K562 (cell line): ENCODE measurements around the gene ALG12. TPM values are rescaled to one million over a fixed set of nuclear protein-coding genes. Genes with fewer than 3 reads are reported as not detected.

ENCODE experiments used
- ASH1L ChIP-seq: fragments of 450-650 bp; IDR thresholded peaks from 2 replicates; pipeline ENCODE4 v1.6.1; 2018; ENCODE audit warnings: borderline replicate concordance, mild to moderate bottlenecking, low read depth; ENCODE audit not compliant: partially characterized antibody
- CREB3 ChIP-seq: fragments of 450-650 bp; conservative IDR thresholded peaks from 2 replicates; pipeline ENCODE4 v1.6.1; 2016; ENCODE audit warnings: missing genetic modification characterization, low read depth, mild to moderate bottlenecking, missing compliant biosample characterization, moderate library complexity
- E2F6 ChIP-seq, 2 experiments: IDR thresholded peaks; 2 replicates each; pipeline ENCODE4 v1.6.1; 2011; ENCODE audit warnings: borderline replicate concordance in 1 of 2, control low read depth in 1 of 2, low read depth in 1 of 2, low read length in 1 of 2, mild to moderate bottlenecking in 1 of 2, mixed read lengths in 1 of 2, moderate library complexity in 1 of 2; ENCODE audit not compliant: insufficient read depth in 1 of 2, insufficient read length in 1 of 2, poor library complexity in 1 of 2, severe bottlenecking in 1 of 2; ENCODE audit errors: extremely low read depth in 1 of 2
- FOXK2 ChIP-seq, 2 experiments: fragments of 450-650 bp; IDR thresholded peaks in 1 of 2; conservative IDR thresholded peaks in 1 of 2; 2 replicates each; pipeline ENCODE4 v1.6.1; 2016; ENCODE audit warnings: low read depth in 2 of 2, mild to moderate bottlenecking in 1 of 2
- MCM3 ChIP-seq: fragments of 450-650 bp; IDR thresholded peaks from 2 replicates; pipeline ENCODE4 v1.6.1; 2016
- NFYB ChIP-seq: IDR thresholded peaks from 2 replicates; pipeline ENCODE4 v1.6.1; 2011; ENCODE audit warnings: mild to moderate bottlenecking, moderate library complexity; ENCODE audit not compliant: insufficient read length; ENCODE audit errors: extremely low read depth
- PPARD ChIP-seq: fragments of 250-450 bp; sonication (Bioruptor Pico); IDR thresholded peaks from 2 replicates; pipeline ENCODE4 v1.8.0; 2022; ENCODE audit warnings: inconsistent platforms, mild to moderate bottlenecking, moderate library complexity
- PTBP1 ChIP-seq: fragments of 200-400 bp; formaldehyde crosslinking; IDR thresholded peaks from 2 replicates; pipeline ENCODE4 v1.6.1; 2017; ENCODE audit warnings: low read depth, low read length
- SMARCB1 ChIP-seq: IDR thresholded peaks from 2 replicates; pipeline ENCODE4 v1.6.1; 2011; ENCODE audit warnings: improper control_type of control experiment, low read depth; ENCODE audit not compliant: insufficient read length
- TCFL5 ChIP-seq: fragments of 250-450 bp; sonication (Bioruptor Pico); conservative IDR thresholded peaks from 2 replicates; pipeline ENCODE4 v1.6.1; 2021; ENCODE audit warnings: mild to moderate bottlenecking, moderate library complexity, matching md5 sums
- U2AF1 ChIP-seq: fragments of 200-400 bp; formaldehyde crosslinking; optimal IDR thresholded peaks from 2 replicates; pipeline ENCODE3; 2017; ENCODE audit warnings: mild to moderate bottlenecking, low read depth, low read length, moderate library complexity
- ZFPM2 ChIP-seq: fragments of 250-450 bp; sonication (Bioruptor Pico); IDR thresholded peaks from 2 replicates; pipeline ENCODE4 v1.5.1; 2022; ENCODE audit warnings: mild to moderate bottlenecking
- ZKSCAN8 ChIP-seq: fragments of 200-800 bp; sonication (Bioruptor generic); IDR thresholded peaks from 2 replicates; pipeline ENCODE4 v1.6.1; 2016; ENCODE audit warnings: missing genetic modification characterization, missing compliant biosample characterization
- ZNF143 ChIP-seq: sonication (generic); formaldehyde crosslinking; IDR thresholded peaks from 2 replicates; pipeline ENCODE4 v1.9.0; 2022; ENCODE audit warnings: mild to moderate bottlenecking, missing genetic modification reagents
- ZNF507 ChIP-seq: conservative IDR thresholded peaks from 2 replicates; pipeline ENCODE4 v1.6.1; 2017; ENCODE audit warnings: missing genetic modification characterization, missing compliant biosample characterization
- polyA plus RNA-seq, 8 experiments: library from polyadenylated mRNA; depleted of rRNA in 4 of 8; stranded (reverse) in 5 of 8; unstranded in 3 of 8; fragments of >200 nt; fragmentation: Nextera tagmentation in 2 of 8; fragmentation: Illumina TruSeq in 1 of 8; extraction: Ambion mirVana in 2 of 8; extraction: Trizol in 1 of 8; gene quantifications; 2 replicates each; pipeline versions ENCODE4 v1.2.1 to v1.2.3, GENCODE V29; 2011 to 2014; ENCODE audit warnings: inconsistent platforms in 1 of 8, missing spikeins in 1 of 8
- total RNA-seq, 7 experiments: library from RNA; depleted of rRNA in 6 of 7; stranded (reverse); fragments of >200 nt in 6 of 7; fragmentation: Illumina TruSeq in 2 of 7; extraction: Trizol in 2 of 7; gene quantifications; 2 replicates each; pipeline versions ENCODE4 v1.2.1 to v1.2.3, GENCODE V29; 2011 to 2021; ENCODE audit warnings: low replicate concordance in 1 of 7
- TF ChIP-seq, protein P1 (sequence below): fragments of 250-450 bp; sonication (Bioruptor Pico); IDR thresholded peaks from 2 replicates; pipeline ENCODE4 v1.4.0; 2020; ENCODE audit warnings: borderline replicate concordance
- TF ChIP-seq, protein P2 (sequence below): fragments of 450-650 bp; formaldehyde crosslinking; conservative IDR thresholded peaks from 2 replicates; pipeline ENCODE4 v1.4.0; 2022; ENCODE audit warnings: mild to moderate bottlenecking, missing genetic modification characterization

The ALG12 gene
- total and polyA plus RNA-seq, 9 of the 15 experiments (the other 6 are each of a cell fraction or from before 2014, with no cell fraction given), result 0.20 to 8.5 (median 3.4) TPM

GRCh38 chr22:49871482-49871881 is 46.8 kb downstream of the ALG12 start (continued):
- no peak for TF ChIP-seq U2AF1
- TF ChIP-seq ASH1L, result peak; percentile 75
- TF ChIP-seq ZFPM2, result no peak
- no peak for TF ChIP-seq MCM3
- TF ChIP-seq ZNF143 (CRISPR knock-in tag), result no peak
- TF ChIP-seq E2F6 (IDR thresholded peaks at IDR 0.05; ENCODE audit: borderline replicate concordance in 1 of 2, extremely low read depth in 1 of 2, insufficient read depth in 1 of 2, insufficient read length in 1 of 2, low read depth in 1 of 2, low read length in 1 of 2, poor library complexity in 1 of 2, severe bottlenecking in 1 of 2), result no peak
- TF ChIP-seq PTBP1, result no peak
- TF ChIP-seq TCFL5 (CRISPR knock-in tag), result no peak
- TF ChIP-seq ZKSCAN8, result no peak
- TF ChIP-seq, protein P1, sequence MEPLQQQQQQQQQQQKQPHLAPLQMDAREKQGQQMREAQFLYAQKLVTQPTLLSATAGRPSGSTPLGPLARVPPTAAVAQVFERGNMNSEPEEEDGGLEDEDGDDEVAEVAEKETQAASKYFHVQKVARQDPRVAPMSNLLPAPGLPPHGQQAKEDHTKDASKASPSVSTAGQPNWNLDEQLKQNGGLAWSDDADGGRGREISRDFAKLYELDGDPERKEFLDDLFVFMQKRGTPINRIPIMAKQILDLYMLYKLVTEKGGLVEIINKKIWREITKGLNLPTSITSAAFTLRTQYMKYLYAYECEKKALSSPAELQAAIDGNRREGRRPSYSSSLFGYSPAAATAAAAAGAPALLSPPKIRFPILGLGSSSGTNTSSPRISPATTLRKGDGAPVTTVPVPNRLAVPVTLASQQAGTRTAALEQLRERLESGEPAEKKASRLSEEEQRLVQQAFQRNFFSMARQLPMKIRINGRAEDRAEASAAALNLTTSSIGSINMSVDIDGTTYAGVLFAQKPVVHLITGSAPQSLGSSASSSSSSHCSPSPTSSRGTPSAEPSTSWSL (CRISPR knock-in tag), result no peak
- TF ChIP-seq FOXK2 (conservative IDR thresholded peaks at IDR 0.05 in 1 of 2, IDR thresholded peaks at IDR 0.05 in 1 of 2; ENCODE audit: low read depth in 2 of 2), result no peak
- no peak for TF ChIP-seq CREB3
- TF ChIP-seq, protein P2, sequence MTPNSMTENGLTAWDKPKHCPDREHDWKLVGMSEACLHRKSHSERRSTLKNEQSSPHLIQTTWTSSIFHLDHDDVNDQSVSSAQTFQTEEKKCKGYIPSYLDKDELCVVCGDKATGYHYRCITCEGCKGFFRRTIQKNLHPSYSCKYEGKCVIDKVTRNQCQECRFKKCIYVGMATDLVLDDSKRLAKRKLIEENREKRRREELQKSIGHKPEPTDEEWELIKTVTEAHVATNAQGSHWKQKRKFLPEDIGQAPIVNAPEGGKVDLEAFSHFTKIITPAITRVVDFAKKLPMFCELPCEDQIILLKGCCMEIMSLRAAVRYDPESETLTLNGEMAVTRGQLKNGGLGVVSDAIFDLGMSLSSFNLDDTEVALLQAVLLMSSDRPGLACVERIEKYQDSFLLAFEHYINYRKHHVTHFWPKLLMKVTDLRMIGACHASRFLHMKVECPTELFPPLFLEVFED, result no peak
- TF ChIP-seq NFYB, result peak; percentile 54
- no peak for TF ChIP-seq ZNF507 (tag)
- no peak for TF ChIP-seq PPARD (CRISPR knock-in tag)
- no peak for TF ChIP-seq SMARCB1
